Measurements from ENCODE around the gene TMA16. TPM values are rescaled to one million over a fixed set of nuclear protein-coding genes. Genes with fewer than 3 reads are reported as not detected.

TMA16 gene
- total RNA-seq, 4 donors from 2014 or later = 13.3 to 38.5 (median 20.7) TPM

GRCh38 chr4:163556177-163556576, 61.7 kb downstream of the TMA16 start:
- 41 to 48% methylated on average over 2 of the region's 2 CpGs for WGBS, 2 donors
- no peak overlapping the region for H3K4me3 ChIP-seq (ENCODE audit: low read depth, poor library complexity, severe bottlenecking)
- no peak for DNase-seq (ENCODE audit: low spot score in 2 of 2)
- intact Hi-C loops (cut with DNase I; ENCODE audit: low total_unique reads) = loop anchor here (10.0 kb wide), 1 partner anchor 1189 kb away; no protein-coding TSS in a partner anchor
- TF ChIP-seq CTCF (IDR thresholded peaks at IDR 0.05) (no peak), POLR2A (IDR thresholded peaks at IDR 0.05) (no peak)

DNA sequence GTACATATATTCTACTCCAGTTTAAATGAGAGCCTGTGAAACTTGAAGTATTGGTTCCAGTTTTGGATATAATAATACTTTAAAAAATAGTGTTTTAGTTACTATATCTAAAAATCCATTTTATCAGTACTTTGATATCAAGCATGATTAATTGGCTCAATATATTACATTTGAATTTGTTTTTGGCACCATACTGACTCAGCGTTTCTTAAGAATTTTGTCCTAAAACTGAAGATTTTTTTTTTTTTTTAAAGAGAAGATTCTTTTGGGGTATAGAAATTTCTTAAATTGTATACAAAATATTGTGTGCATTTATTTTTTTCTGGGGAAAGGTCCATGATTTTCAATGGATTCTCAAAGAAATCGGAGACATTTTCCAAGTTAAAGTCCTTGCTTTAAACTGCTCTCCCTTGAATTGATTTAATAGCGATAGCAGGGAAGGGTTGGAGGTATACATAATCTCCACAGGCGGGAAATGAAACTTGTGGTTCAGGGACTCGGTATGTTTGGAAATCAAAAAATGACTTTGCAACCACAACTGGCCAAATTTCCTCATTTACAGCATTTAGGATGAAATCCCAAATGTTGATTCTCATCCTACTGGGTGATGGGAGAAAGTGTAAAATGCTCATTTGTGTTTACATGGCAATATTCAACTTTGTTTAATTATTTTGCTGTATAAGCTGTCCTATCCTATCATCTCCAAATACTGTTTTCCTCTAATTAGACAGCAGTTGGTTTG, 62.3 kb downstream of the TMA16 start:
- intact Hi-C loops (cut with DNase I; ENCODE audit: low total_unique reads) = loop anchor here (10.0 kb wide), 1 partner anchor 1188 kb away; no protein-coding TSS in a partner anchor
- 66% methylated on average over 5 of the region's 5 CpGs for WGBS, 2 donors
- no peak for DNase-seq (ENCODE audit: low spot score in 2 of 2)
- TF ChIP-seq POLR2A (IDR thresholded peaks at IDR 0.05) = no peak
- H3K4me3 ChIP-seq (ENCODE audit: low read depth, poor library complexity, severe bottlenecking) = no peak overlapping the region

GRCh38 chr4:163558539-163559044, 64.1 kb downstream of the TMA16 start:
- 31 to 34% methylated on average over 6 of the region's 6 CpGs for WGBS, 2 donors
- TF ChIP-seq POLR2A (IDR thresholded peaks at IDR 0.05) (no peak), CTCF (IDR thresholded peaks at IDR 0.05) (no peak)
- no peak overlapping the region for H3K4me3 ChIP-seq (ENCODE audit: low read depth, poor library complexity, severe bottlenecking)
- peak in 1 of 2 donors; percentile 29 for DNase-seq (ENCODE audit: low spot score in 2 of 2)
- intact Hi-C loops (cut with DNase I; ENCODE audit: low total_unique reads) = loop anchor here (10.0 kb wide), 1 partner anchor 1186 kb away; no protein-coding TSS in a partner anchor

DNA sequence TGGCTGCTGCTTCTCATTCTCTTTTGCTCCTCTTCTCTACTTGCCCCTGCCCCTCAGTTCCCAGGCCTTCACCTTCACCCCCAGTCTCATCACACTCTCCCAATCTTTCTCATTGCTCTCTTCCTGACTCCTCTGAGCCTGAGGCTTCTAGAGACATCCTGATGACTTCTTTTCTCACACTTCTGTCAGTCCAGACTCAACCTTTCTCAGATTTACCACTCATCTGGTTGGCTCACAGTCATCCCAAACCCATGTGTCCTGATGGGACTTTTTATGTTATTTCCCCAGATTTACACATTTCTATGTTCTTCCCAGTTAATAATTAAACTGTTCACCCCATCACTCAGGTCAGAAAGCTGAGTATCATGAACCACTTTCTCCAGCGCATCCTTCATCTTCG, 68.0 kb downstream of the TMA16 start:
- H3K4me3 ChIP-seq (ENCODE audit: low read depth, poor library complexity, severe bottlenecking) = no peak overlapping the region
- intact Hi-C loops (cut with DNase I; ENCODE audit: low total_unique reads) = no loop called here
- TF ChIP-seq CTCF (IDR thresholded peaks at IDR 0.05) (no peak), POLR2A (IDR thresholded peaks at IDR 0.05) (no peak)
- no peak for DNase-seq (ENCODE audit: low spot score in 2 of 2)
- 88 to 97% methylated on average over 2 of the region's 2 CpGs for WGBS, 2 donors

- DNase-seq (ENCODE audit: low spot score in 2 of 2) = no peak
- no peak for TF ChIP-seq CTCF (IDR thresholded peaks at IDR 0.05)
- no peak for TF ChIP-seq POLR2A (IDR thresholded peaks at IDR 0.05)
- no peak overlapping the region for H3K4me3 ChIP-seq (ENCODE audit: low read depth, poor library complexity, severe bottlenecking)
- intact Hi-C loops (cut with DNase I; ENCODE audit: low total_unique reads) = no loop called here
- WGBS, 2 donors = 77 to 83% methylated on average over 6 of the region's 6 CpGs
Measured at GRCh38 chr4:163563592-163563991, 69.1 kb downstream of the TMA16 start.

- WGBS, 2 donors = 86 to 91% methylated on average over 2 of the region's 2 CpGs
- no peak overlapping the region for H3K4me3 ChIP-seq (ENCODE audit: low read depth, poor library complexity, severe bottlenecking)
- no peak for DNase-seq (ENCODE audit: low spot score in 2 of 2)
- no peak for TF ChIP-seq POLR2A (IDR thresholded peaks at IDR 0.05)
- intact Hi-C loops (cut with DNase I; ENCODE audit: low total_unique reads) = no loop called here
Measured at GRCh38 chr4:163564221-163564720, 69.8 kb downstream of the TMA16 start.
